Measurements from ENCODE around the gene SORCS1.

GRCh38 chr10:106734220-106734619 lies 430.3 kb downstream of the SORCS1 start:
- TF ChIP-seq EZH2 (IDR thresholded peaks at IDR 0.05) (no peak), POLR2AphosphoS5 (IDR thresholded peaks at IDR 0.05; ENCODE audit: borderline replicate concordance, low read depth, low read length) (no peak)
